A673 (cell line): ENCODE measurements around the gene DYTN. TPM values are rescaled to one million over a fixed set of nuclear protein-coding genes. Genes with fewer than 3 reads are reported as not detected.

Experiments used
- BruUV-seq: library from RNA; stranded (reverse); fragments of 400-500 nt; replicated peaks from 2 replicates; lab custom pipeline; 2021; lab: Mats Ljungman, UMichigan
- CTCF ChIA-PET: fragments of 300-600 bp; sonication (Branson Sonifier 250); formaldehyde crosslinking; loops from one replicate; lab custom pipeline; 2022; ENCODE audit warnings: antibody characterized with exemption; lab: Charles Lee
- POLR2A ChIA-PET: fragments of 300-600 bp; sonication (Branson Sonifier 250); formaldehyde crosslinking; loops from one replicate; lab custom pipeline; 2022; ENCODE audit warnings: antibody characterized with exemption; ENCODE audit not compliant: low non-redundant PET; lab: Charles Lee
- DNase-seq: peaks from one replicate; pipeline ENCODE4 v3.0.0-alpha.2; 2015; ENCODE audit warnings: low spot score
- H3K27ac ChIP-seq: fragments of 200-600 bp; sonication (generic); 2 replicates; pipeline ENCODE4 v1.5.1; 2016; ENCODE audit warnings: mixed run types, low read depth, mild to moderate bottlenecking, mixed read lengths, antibody characterized with exemption, low read length; ENCODE audit not compliant: poor library complexity, severe bottlenecking
- H3K27me3 ChIP-seq: fragments of 200-600 bp; sonication (generic); replicated peaks from 2 replicates; pipeline ENCODE4 v1.6.1; 2017; ENCODE audit warnings: mixed run types, low read depth, mild to moderate bottlenecking, mixed read lengths, antibody characterized with exemption, low read length; ENCODE audit not compliant: insufficient read depth, poor library complexity
- H3K36me3 ChIP-seq: fragments of 200-600 bp; sonication (generic); 2 replicates; pipeline ENCODE4 v1.6.1; 2016; ENCODE audit warnings: mixed run types, mild to moderate bottlenecking, mixed read lengths, antibody characterized with exemption, low read length; ENCODE audit not compliant: insufficient read depth, poor library complexity, severe bottlenecking
- H3K4me1 ChIP-seq: fragments of 200-600 bp; sonication (generic); 2 replicates; pipeline ENCODE4 v1.6.1; 2017; ENCODE audit warnings: mixed run types, mild to moderate bottlenecking, mixed read lengths, antibody characterized with exemption, low read length; ENCODE audit not compliant: insufficient read depth, poor library complexity, severe bottlenecking
- H3K4me3 ChIP-seq: fragments of 200-600 bp; sonication (generic); 2 replicates; pipeline ENCODE4 v1.5.1; 2016; ENCODE audit warnings: low read depth, mixed run types, mild to moderate bottlenecking, mixed read lengths, low read length; ENCODE audit not compliant: poor library complexity, severe bottlenecking
- H3K9me3 ChIP-seq: fragments of 200-600 bp; sonication (generic); 2 replicates; pipeline ENCODE4 v1.6.1; 2016; ENCODE audit warnings: mixed run types, low read depth, mild to moderate bottlenecking, mixed read lengths, antibody characterized with exemption, low read length; ENCODE audit not compliant: poor library complexity, severe bottlenecking
- CTCF ChIP-seq: fragments of 300-800, 200-600 bp; sonication (generic); conservative IDR thresholded peaks from 2 replicates; pipeline ENCODE4 v1.5.1; 2017; ENCODE audit warnings: low read depth, mild to moderate bottlenecking, antibody characterized with exemption, low read length, moderate library complexity, mixed read lengths
- EZH2 ChIP-seq: fragments of 200-600 bp; sonication (generic); IDR thresholded peaks from 2 replicates; pipeline ENCODE4 v1.6.1; 2017; ENCODE audit warnings: borderline replicate concordance, low read depth, mild to moderate bottlenecking, mixed read lengths, antibody characterized with exemption, low read length; ENCODE audit not compliant: poor library complexity, severe bottlenecking
- intact Hi-C: fragments of 100-400 bp; cut with micrococcal nuclease; formaldehyde crosslinking; loops from one replicate; pipeline ENCODE4 v1.10.0; 2022; ENCODE audit not compliant: unreplicated experiment
- total RNA-seq: library from RNA; stranded (reverse); gene quantifications from 2 replicates; pipeline ENCODE4 v1.2.3, GENCODE V29; 2021

The DYTN gene
- total RNA-seq, 1 experiment from 2014 or later, result not detected

GRCh38 chr2:206611191-206611590 is 107.0 kb downstream of the DYTN start:
- ChIA-PET CTCF (no interaction called here), POLR2A (no interaction called here)
- H3K27me3 ChIP-seq, result no peaks in the 10 kb centered on the region
- no TSS peak for BruUV-seq
- H3K4me3 ChIP-seq, result no peak overlapping the region
- intact Hi-C loops, result no loop called here
- no peaks in the 10 kb centered on the region for H3K9me3 ChIP-seq
- TF ChIP-seq CTCF, result no peak
- no peak for TF ChIP-seq EZH2
- no peaks in the 10 kb centered on the region for H3K4me1 ChIP-seq
- H3K27ac ChIP-seq, result no peak overlapping the region
- DNase-seq, result no peak
- no peaks in the 10 kb centered on the region for H3K36me3 ChIP-seq

- intact Hi-C loops, result no loop called here
- no peak for TF ChIP-seq CTCF
- no peak for TF ChIP-seq EZH2
- CTCF ChIA-PET, result no interaction called here
Measured at GRCh38 chr2:206610451-206610850, 107.7 kb downstream of the DYTN start.

GRCh38 chr2:206603243-206603642 is 115.0 kb downstream of the DYTN start:
- Histone ChIP-seq H3K4me3 (no peak overlapping the region), H3K36me3 (no peaks in the 10 kb centered on the region), H3K27ac (no peak overlapping the region), H3K27me3 (peaks cover 8% of the 10 kb centered on the region), H3K4me1 (no peaks in the 10 kb centered on the region), H3K9me3 (no peaks in the 10 kb centered on the region)
- DNase-seq, result no peak
- no peak for TF ChIP-seq CTCF
- no peak for TF ChIP-seq EZH2
- no TSS peak for BruUV-seq
- intact Hi-C loops, result no loop called here
- CTCF ChIA-PET, result no interaction called here
- POLR2A ChIA-PET, result no interaction called here

More at GRCh38 chr2:206610451-206610850, 107.7 kb downstream of the DYTN start:
- no peak overlapping the region for H3K4me3 ChIP-seq
- H3K36me3 ChIP-seq, result no peaks in the 10 kb centered on the region
- no peaks in the 10 kb centered on the region for H3K9me3 ChIP-seq
- no TSS peak for BruUV-seq
- no peaks in the 10 kb centered on the region for H3K4me1 ChIP-seq
- no peak overlapping the region for H3K27ac ChIP-seq
- POLR2A ChIA-PET, result interaction anchor here (0.6 kb wide), 1 partner anchor 144 kb away, joined by 3 read pairs; no protein-coding TSS in a partner anchor
- DNase-seq, result no peak
- peaks cover 7% of the 10 kb centered on the region for H3K27me3 ChIP-seq

Other genes starting within 250 kb of the DYTN start
- not detected in 2 replicates for gene FAM237A, start 75.9 kb downstream of the DYTN start, total RNA-seq
- 0.68 and 0.86 TPM in 2 replicates for gene MDH1B, start 46.9 kb upstream of the DYTN start, total RNA-seq
- 27.3 and 35.4 TPM in 2 replicates for gene FASTKD2, start 47.2 kb upstream of the DYTN start, total RNA-seq
- not detected in 2 replicates for gene CPO, start 221.1 kb upstream of the DYTN start, total RNA-seq